Activated CD4-positive, alpha-beta T cell treated with anti-CD3 and anti-CD28 coated beads, Interleukin-2, Interleukin-6, amounts not matched to agents 100 ng/mL and 50 ng/mL, durations not matched to agents 16 hours and 8 hours (primary cell): ENCODE results near the gene SPTBN5.

ENCODE experiments used
- DNase-seq: peaks from one replicate; pipeline ENCODE4 v3.0.0-alpha.2; 2020

SPTBN5 gene

DNA sequence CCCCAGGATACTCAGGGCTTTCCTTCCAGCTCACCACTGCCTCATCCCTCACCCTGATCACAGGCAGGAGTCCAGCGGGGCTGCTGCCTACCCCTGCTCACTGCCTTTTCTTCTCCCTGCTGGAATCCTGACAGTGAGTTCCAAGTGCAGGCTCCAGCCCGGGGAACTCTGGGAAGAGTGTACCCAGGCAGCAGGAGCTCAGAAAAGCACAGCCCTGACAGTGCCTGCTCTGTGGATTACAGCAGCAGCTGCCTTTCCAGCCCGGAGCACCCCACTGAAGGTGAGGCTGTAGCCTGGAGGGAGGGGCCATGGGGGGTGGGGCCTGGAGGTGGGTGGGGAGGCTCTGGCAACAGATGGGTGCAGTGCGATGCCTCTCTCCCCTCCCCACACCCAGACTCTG lies 72.0 kb downstream of the SPTBN5 start:
- no peak for DNase-seq

DNA sequence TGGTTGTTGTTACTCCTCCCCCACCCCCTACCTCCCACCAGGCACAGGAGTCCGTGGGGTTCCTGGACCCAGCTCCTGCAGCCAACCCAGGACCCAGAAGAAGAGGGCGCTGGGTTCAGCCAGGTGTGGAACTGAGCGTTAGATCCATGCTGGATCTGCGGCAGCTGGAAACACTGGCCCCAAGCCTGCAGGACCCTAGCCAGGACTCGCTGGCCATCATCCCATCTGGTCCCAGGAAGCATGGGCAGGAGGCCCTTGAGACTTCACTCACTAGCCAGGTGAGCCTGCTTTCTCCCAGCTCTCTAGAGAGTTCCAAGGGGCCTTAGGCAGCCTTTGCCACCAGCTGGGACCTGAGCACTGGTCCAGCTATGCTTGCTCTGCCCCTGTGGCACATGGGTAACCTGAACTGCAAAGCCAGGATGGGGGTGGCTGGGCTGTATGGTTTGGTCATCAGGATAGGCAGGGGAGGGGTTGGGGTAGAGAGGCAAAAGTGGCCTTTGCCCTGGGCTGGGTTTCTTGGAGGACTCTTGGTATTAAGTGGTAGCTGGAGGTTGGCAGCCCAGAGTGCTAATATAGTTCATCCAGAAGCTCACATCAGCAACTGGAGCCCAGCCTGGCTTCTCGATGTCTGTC lies 72.9 kb downstream of the SPTBN5 start:
- no peak for DNase-seq

DNA sequence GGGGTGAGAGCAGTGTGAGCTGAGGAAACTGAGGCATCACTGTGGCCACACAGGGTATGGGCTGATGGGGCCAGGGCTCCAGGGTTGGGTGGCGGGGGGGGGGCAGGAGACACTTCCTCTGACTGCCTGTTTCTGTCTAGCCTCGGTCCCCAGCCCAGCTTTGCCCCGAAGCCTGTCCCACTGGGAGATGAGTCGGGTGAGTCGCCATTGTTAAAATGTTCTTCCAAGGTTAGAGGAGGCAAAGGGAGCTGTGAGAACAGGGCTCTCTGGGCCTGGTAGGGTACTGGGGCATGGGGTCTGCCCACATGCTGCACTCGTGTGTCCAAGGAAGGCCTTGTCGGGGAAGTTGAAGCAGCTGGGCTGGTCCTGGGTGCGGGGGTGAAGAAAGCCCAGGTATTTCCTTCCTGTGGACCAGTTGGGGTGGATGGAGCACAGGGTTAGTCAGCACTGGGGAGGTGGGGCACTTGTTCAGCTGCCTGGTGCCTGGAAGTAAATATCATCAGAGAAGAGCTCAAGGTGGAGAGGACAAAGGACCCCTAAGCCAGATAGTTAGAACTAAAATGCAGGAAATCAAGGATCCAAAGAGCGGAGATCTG lies 74.3 kb downstream of the SPTBN5 start:
- no peak for DNase-seq

DNA sequence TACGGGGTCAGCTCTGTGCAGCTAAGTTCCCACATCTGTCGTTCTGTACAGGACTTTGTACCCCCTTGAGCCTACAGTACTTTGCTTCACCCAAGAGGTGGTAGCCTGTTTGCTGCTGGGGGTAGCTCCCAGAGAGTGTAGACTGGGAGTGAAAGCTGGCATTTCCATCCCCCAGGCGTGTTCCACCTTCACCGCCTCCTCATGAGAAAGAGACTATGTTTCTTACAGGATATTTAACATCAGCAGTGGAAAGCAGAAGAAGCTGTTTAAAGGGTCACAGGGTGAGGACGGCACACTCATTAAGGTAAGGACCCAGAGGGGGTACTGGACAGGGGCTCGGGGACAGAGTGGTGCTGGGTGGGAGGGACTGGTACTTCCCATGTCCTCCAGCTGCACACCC lies 76.1 kb downstream of the SPTBN5 start:
- DNase-seq: no peak

DNA sequence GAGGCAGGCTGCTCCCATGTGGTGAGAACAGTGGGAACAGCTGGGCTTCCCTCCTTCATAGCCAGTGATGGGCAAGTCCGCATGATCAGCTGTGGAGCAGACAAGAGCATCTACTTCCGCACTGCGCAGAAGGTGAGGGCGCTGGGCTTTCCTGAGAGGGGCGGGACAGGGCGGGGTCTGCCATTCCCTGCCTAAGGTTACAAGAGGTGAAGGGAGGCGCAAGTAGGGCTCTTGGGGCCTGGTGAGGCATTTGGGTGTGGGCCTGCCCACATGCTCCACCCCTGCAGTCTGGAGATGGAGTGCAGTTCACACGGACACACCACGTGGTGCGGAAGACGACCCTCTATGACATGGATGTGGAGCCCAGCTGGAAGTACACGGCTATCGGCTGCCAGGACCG lies 76.5 kb downstream of the SPTBN5 start:
- no peak for DNase-seq

DNA sequence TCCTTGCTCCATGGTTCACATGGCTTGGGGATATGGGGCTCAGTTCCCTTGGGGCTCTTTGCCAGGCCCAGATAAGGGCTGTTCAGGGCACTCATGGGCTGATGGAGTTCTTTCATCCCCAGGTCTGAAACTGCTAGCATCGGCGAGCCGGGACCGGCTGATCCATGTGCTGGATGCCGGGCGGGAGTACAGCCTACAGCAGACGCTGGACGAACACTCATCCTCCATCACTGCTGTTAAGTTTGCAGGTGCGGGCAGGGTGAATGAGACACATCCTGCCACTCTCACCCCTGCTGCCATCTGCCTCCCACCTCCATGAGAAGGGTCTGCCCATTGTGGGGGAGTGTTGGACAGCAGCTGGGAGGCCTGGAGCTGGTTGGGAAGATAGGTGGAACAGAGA lies 77.1 kb downstream of the SPTBN5 start:
- DNase-seq: no peak

DNA sequence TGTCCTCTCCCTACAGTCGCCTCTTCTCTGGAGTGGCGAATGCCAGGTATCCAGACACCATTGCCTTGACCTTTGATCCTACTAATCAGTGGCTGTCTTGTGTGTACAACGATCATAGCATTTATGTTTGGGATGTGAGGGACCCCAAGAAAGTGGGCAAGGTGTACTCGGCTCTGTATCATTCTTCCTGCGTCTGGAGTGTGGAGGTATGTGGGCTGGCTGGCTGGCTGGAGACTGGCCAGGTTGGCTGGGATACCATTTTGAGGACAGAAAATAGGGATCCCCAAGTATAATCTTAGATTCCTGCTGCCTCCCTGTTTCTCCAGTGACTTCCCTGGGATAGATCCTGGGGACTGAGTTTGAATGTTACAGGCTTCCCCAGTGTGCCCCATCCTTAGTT lies 79.3 kb downstream of the SPTBN5 start:
- DNase-seq: no peak

DNA sequence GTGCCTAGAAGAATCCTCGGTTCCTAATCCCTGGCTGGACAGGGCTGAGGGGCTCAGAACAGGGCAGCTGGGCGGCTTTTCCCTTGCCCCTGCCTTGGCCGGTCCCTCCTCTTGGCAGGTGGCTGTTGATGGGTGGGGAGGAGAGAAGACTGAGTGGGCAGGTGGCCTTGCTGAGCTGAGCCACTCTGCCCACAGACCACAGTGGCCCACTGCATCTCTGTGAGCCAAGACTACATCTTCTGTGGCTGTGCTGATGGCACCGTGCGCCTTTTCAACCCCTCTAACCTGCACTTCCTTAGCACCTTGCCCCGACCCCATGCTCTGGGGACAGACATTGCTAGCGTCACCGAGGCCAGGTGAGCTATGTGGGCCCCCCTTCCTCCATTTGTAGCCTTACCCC lies 80.4 kb downstream of the SPTBN5 start:
- DNase-seq: no peak

DNA sequence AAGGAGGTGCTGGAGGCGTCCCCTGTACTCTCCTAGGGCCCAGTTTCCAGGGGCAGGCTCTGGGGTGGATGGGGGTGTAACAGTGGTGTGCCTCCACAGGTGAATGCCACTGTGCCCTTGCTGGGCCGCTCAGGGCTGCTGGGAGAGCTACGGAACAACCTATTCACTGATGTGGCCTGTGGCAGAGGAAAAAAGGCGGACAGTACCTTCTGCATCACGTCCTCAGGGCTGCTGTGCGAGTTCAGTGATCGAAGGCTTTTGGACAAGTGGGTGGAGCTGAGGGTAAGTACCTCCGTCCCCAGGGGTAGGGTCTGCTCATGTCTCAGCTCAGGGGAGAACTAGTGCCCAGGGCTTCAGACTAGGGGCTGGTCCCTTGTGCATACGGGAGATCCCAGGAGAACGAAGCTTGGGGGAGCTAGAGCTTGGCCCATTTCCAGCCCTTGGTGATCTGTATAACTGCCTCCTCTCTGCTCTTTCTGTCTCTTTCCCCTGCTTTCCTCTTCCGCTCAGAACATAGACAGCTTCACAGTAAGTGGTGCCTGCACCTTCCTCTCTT lies 81.0 kb downstream of the SPTBN5 start:
- no peak for DNase-seq

DNA sequence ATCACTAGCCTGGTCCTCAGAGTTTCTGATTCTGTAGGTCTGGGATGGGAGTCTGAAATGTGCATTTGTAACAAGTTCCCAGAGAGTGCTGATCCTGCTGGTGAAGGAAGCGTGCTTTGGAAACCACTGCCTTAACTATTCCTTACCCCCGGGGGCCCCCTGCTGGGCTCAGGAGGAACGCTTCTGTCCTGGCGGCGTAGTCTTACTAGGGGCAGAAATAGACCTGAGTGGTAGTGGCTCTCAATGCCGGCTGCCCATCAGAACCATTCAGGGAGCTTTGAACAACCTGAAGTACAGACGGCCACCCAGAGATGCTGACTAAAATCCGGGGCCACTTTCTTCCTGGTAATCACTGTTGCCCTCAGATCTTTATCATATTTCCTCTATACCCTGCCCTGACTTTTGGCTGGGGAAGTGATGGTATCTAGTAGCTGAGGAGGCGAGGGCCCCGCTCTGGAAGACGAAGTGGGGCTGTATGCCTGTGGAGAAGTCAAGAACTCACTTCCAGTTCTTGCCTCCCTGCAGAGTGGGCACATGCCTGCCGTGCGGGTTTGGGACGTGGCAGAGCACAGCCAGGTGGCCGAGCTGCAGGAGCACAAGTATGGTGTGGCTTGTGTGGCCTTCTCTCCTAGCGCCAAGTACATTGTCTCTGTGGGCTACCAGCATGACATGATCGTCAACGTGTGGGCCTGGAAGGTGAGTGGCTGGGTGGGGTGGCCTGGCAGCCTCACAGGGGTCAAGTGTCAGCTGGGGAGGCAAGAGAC lies 82.2 kb downstream of the SPTBN5 start:
- peak; percentile 81 for DNase-seq

DNA sequence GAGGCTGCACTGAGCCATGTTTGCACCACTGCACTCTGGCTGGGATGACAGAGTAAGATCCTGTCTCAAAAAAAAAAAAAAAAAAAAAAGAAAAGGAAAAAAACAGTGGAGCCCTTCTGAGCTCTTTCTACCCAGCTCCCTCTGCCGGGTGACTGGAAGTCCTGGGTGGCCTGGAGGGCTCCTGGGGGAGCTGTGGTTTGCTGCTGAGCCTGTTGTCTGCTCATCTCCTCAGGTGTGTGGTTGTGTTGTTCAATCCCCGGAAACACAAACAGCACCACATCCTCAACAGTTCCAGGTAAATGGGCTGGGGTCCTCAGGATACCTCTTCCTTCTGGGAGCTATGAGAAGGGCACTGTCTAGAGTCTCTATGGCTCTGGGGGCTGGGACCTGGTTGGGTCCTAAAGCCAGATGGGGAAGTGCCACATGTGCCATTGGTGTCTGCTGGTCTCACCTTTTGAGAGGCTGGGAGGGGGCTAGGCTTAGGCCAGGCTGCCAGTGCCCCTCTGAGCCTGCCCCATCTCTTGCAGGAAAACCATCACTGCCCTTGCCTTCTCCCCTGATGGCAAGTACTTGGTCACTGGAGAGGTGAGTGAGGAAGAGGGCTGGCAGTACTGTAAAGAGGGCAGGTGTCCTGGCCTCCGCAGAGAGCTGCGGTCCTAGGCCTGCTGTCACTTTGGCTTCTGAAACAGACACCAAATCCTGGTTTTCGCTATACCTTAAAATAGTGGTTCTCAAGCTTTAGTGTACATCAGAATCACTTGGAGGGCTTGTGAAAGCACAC lies 83.0 kb downstream of the SPTBN5 start:
- no peak for DNase-seq

DNA sequence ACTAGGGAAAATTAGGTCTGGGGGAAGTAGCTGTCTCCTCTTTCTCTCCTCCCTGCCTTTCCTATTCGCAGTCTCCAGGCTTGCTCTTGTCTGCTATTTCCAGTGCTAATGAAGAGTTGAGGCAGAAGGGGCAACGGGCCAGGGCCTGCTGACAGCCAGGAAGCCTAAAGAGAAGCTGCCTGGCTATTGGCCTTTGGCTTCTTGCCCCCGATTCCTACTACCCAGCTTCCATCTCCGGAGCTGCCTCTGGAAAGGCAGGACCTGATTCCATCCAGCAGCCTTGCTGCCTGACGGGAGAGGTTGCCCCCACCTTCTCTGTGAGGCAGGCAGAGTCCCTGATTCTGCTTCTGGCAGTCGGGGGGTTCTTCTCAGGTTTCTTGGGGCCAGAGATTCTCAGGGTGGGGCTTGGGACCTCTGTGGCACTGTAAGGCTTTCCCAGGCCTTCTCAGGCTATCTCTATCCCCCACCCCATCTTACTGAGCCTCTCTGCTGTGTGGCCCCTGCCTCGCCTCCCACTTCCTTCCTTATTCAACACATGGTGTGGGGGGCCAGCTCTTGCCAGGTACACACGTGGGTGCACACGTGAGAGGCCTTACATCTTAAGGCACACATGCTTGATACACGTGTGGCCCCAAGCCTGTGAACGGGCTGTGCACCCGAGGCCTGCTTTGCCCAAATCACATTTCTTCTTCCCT lies 84.2 kb downstream of the SPTBN5 start:
- DNase-seq: no peak

DNA sequence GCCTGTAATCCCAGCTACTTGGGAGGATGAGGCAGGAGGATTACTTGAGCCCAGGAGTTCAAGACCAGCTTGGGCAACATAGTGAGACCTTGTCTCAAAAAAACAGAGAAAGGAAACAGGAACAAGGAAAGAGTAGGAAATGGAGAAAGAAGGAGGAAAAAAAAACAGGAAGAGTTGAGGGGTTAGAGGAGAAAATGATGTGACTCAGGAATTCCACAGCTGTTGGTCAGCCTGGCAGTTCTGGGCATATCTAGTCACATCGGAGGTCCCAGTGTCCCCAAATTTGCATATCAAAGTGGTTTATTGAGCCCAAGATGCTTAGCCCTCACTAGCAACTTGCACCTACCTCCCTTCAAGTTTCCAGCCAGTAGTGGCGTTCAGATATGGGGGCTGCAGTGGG lies 84.7 kb downstream of the SPTBN5 start:
- no peak for DNase-seq

DNA sequence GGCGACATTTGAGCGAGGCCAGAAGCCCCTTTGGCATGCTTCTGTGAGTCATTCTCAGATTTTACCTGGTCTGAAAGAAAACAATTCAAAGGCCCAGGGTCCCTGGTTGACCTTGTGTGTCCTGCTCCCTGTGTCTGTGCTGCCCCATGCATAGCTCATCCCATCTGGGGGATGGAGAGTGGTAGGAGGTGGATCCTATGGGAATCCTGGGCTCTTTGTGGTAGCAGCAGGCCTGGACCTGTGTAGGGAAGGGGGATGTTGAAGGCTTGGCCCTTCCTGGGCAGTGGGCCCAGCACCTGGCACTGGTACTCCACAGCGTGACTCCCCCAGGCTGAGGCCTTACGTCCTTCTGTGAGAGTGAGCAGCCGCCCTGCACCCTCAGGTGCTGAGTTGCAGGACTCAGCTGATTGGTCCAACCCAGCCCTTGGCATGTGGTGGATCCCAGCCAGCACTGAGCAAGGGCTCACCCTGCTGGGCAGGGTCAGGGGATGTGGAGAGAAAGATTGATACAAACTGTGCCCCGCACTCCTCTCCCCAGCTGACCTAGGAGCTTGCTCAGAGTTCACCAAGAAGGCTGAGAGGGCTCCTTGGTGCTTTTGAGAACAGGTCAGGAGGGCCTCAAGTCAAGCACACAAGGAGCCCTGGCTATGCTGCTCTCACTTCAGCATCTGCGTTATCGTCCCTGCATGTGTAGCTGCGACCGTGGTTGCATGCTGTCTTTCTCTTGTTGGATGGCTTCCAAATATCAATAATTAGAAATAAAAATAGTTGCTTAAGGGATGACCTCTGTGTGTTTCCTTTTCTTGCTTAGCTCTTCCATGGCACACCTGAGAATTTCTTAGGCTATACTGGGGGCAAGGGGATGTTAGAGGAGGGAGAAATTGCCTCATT lies 87.3 kb downstream of the SPTBN5 start:
- DNase-seq: no peak

DNA sequence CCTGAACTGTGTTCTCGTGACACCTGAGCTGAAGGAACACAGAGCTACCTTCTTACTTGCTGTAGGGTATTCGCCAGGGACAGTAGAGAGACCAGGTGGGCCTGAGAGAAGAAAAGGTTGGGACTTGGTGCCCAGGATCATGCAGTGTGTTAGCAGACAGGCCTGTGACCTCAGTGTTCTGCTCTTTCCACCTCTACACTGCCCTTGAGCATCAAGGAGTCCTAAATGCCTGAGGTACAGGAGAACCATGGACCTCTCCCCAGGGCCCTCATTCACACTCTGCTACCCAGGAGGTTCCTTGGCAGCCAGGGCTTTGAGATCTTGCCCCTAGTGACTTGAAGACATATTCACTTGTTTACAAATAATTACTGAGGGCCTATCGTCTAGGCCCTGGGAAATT lies 88.1 kb downstream of the SPTBN5 start:
- DNase-seq: no peak

DNA sequence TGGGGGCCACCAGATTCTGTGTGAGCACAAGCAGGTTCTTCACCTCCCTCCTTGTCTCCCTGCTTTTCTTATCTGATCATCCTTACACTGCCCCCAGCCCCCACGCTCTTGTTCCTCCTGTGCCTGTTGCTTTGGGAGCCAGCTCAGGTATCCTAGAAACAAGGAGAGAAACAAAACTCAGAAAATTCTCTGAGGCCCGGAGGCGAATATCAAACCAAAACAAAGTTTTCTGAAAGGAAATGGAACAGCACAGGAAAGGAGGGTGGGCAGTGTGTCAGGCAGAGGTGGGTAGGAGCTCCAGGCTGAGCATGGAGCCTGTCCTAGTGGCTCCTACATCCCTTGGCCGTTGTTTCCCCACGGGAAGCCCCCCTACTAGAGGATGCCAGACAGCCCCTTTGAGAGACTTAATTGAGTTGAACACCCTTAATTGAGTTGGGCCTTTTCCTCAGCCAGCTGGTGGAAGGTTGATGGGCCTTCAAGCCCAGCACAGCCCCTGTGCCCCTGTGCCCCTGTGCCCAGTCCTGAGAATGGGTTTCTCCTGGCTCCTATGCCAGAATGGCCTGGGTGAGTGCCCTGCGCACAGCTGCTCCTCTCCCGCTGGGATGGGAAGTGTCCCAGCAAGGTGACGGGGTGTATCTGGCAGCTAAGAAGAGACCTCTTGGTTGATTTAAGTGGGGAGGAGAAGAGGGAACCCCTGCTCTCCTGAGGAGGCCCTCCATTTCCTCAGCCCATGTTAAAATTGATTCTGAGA lies 88.8 kb downstream of the SPTBN5 start:
- DNase-seq: no peak

DNA sequence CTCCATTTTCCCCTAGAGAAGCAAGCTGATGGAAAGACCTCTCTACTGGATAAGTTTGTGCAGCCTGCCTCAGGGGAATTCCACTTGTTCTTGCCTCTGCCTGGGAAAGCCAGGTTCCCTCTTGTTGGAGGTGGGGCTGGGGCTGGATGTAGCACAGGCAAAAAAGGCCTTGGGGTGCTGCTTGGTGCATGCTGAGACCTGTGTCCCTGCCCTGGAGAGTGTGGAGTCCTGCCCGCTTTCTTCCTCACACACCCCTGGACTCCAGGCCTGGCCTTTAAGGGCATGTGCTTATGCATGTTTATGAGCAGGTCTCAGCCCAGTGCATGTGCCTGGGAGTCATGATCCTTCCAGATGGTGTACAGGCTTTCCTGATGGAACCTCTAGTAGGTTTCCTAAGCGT lies 89.5 kb downstream of the SPTBN5 start:
- no peak for DNase-seq

DNA sequence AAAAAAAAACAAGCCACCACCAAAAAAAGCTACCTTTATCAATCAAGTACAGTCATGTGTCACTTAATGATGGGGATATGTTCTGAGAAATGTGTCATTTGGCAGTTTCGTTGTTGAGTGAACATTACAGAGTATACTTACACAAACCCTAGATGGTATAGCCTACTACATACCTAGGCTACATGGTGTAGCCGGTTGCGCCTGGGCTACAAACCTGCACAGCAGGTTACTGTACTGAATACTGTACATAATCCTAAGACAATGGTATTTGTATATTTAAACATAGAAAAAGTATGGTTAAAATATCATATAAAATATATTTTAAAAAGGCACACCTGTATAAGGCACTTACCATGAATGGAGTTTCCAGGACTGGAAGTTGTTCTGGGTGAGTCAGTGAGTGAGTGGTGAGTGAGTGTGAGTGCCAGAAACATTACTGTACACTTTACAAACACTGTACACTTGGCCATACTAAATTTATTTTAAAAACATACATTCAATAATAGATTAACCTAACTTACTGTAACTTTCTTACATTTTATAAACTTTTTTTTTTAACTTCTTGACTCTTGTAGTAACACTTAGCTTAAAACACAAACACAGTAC lies 91.9 kb downstream of the SPTBN5 start:
- DNase-seq: no peak

DNA sequence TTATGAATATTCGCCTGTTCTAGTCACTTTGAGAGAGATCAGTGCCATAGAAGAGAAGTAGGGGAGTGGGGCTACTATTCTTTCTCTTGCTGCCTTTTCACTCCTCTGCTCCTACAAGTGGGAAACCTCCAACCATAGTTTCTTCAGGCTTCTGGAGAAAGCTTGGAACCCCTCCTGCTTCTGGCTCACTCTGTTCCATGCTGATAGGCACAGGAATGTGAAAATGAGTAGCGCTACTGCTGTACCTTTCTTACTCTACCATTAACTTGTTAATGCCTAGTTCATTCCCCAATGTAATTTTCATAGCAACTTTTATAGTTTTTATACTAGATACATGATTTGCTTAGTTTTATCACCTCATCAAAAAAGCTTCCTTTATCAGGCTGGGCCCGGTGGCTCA lies 92.7 kb downstream of the SPTBN5 start:
- no peak for DNase-seq

DNA sequence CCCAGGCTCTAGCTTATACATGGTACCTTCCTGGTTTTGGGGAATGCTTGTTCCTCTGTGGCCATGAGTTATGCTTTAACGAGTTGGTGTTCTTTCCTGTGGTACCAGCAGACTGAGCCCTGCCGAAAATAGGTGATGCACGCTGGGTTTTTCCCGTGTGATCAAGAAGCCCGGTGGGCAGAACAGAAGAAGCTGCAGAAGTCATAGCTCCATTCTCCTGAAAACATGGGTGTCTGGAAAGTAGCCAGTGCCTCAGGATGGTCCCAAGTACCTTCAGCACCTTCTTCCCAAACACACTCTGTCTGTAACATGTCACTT lies 94.4 kb downstream of the SPTBN5 start:
- no peak for DNase-seq
